Nephron progenitor cell (in vitro differentiated cells): ENCODE data around the gene TUBB6.
A peak's percentile ranks its signal among the peaks of the same experiment; 100 is the strongest.

Source experiments
- DNase-seq: peaks from one replicate; pipeline ENCODE4 v3.0.0; 2021
- H3K27ac Mint-ChIP-seq: 2 replicates; pipeline ENCODE4 v1.8.0; 2021; ENCODE audit warnings: mild to moderate bottlenecking, moderate library complexity, mixed read lengths
- H3K27me3 Mint-ChIP-seq: 2 replicates; pipeline ENCODE4 v1.8.0; 2021; ENCODE audit warnings: mild to moderate bottlenecking, low read depth, mixed read lengths; ENCODE audit not compliant: poor library complexity
- H3K36me3 Mint-ChIP-seq: 2 replicates; pipeline ENCODE4 v1.8.0; 2021; ENCODE audit warnings: low read depth, mixed read lengths
- H3K4me1 Mint-ChIP-seq: 2 replicates; pipeline ENCODE4 v1.8.0; 2021; ENCODE audit warnings: mixed read lengths
- H3K4me3 Mint-ChIP-seq: 2 replicates; pipeline ENCODE4 v1.8.0; 2021; ENCODE audit warnings: mild to moderate bottlenecking, moderate library complexity, mixed read lengths
- H3K9me3 Mint-ChIP-seq: 2 replicates; pipeline ENCODE4 v1.8.0; 2021; ENCODE audit warnings: mild to moderate bottlenecking, moderate library complexity, mixed read lengths
- CTCF ChIP-seq: fragments of 200-600 bp; sonication (generic); IDR thresholded peaks from 2 replicates; pipeline ENCODE4 v1.5.0; 2021; ENCODE audit warnings: antibody characterized with exemption

The TUBB6 gene

GRCh38 chr18:12302391-12303147 lies 5.5 kb upstream of the TUBB6 start:
- Mint-ChIP-seq H3K4me1 (peaks cover 38% of the 10 kb centered on the region), H3K36me3 (no peaks in the 10 kb centered on the region), H3K9me3 (peaks cover 6% of the 10 kb centered on the region), H3K27me3 (peaks cover 37% of the 10 kb centered on the region), H3K4me3 (no peak overlapping the region), H3K27ac (no peak overlapping the region)
- DNase-seq = no peak
- TF ChIP-seq CTCF = no peak

GRCh38 chr18:12304351-12305210 lies 3.5 kb upstream of the TUBB6 start:
- no peak overlapping the region for H3K4me3 Mint-ChIP-seq
- H3K27ac Mint-ChIP-seq = no peak overlapping the region
- H3K4me1 Mint-ChIP-seq = peaks cover 42% of the 10 kb centered on the region
- peaks cover 48% of the 10 kb centered on the region for H3K27me3 Mint-ChIP-seq
- peaks cover 3% of the 10 kb centered on the region for H3K36me3 Mint-ChIP-seq
- TF ChIP-seq CTCF = no peak
- DNase-seq = no peak
- H3K9me3 Mint-ChIP-seq = peaks cover 3% of the 10 kb centered on the region

GRCh38 chr18:12305211-12305610 lies 2.8 kb upstream of the TUBB6 start:
- Mint-ChIP-seq H3K27ac (no peak overlapping the region), H3K4me3 (no peak overlapping the region), H3K9me3 (peaks cover 7% of the 10 kb centered on the region), H3K4me1 (peaks cover 46% of the 10 kb centered on the region), H3K27me3 (peaks cover 49% of the 10 kb centered on the region), H3K36me3 (peaks cover 8% of the 10 kb centered on the region)
- DNase-seq = no peak
- TF ChIP-seq CTCF = no peak

GRCh38 chr18:12305930-12306629 lies 2.0 kb upstream of the TUBB6 start:
- peaks cover 14% of the 10 kb centered on the region for H3K9me3 Mint-ChIP-seq
- DNase-seq = peak; percentile 31
- TF ChIP-seq CTCF = no peak
- peaks cover 49% of the 10 kb centered on the region for H3K27me3 Mint-ChIP-seq
- H3K36me3 Mint-ChIP-seq = peaks cover 16% of the 10 kb centered on the region
- H3K27ac Mint-ChIP-seq = no peak overlapping the region
- peaks cover 44% of the 10 kb centered on the region for H3K4me1 Mint-ChIP-seq
- H3K4me3 Mint-ChIP-seq = peak overlapping the region; percentile 84

- Mint-ChIP-seq H3K9me3 (peaks cover 23% of the 10 kb centered on the region), H3K36me3 (peaks cover 25% of the 10 kb centered on the region), H3K27ac (no peak overlapping the region), H3K4me3 (peak overlapping the region; percentile 84), H3K27me3 (peaks cover 49% of the 10 kb centered on the region), H3K4me1 (peaks cover 40% of the 10 kb centered on the region)
- DNase-seq = peak; percentile 51
- TF ChIP-seq CTCF = no peak
These were observed 1.0 kb upstream of the TUBB6 start for GRCh38 chr18:12306752-12307700.
